Pulmonary artery endothelial cell (primary cell): ENCODE data around the gene RASL10B. TPM values are rescaled to one million over a fixed set of nuclear protein-coding genes. Genes with fewer than 3 reads are reported as not detected.

Experiments
- total RNA-seq: library from RNA; depleted of rRNA; stranded (reverse); fragments of >200 nt; gene quantifications from 2 replicates; pipeline ENCODE4 v1.2.3, GENCODE V29; 2014

RASL10B gene
- total RNA-seq, 1 donor from 2014 or later = 0.20 TPM

Other genes with a start within 250 kb of the RASL10B start
- gene SLFN12L, start 194.0 kb upstream of the RASL10B start, total RNA-seq = 0.04 and 0.07 TPM in 2 replicates
- not detected in 2 replicates for gene SLFN14, start 170.8 kb upstream of the RASL10B start, total RNA-seq
- gene PEX12, start 153.1 kb upstream of the RASL10B start, total RNA-seq = 2.4 and 3.1 TPM in 2 replicates
- 102 TPM in 2 replicates for gene AP2B1, start 144.3 kb upstream of the RASL10B start, total RNA-seq
- gene GAS2L2, start 21.6 kb downstream of the RASL10B start, total RNA-seq = not detected in 2 replicates
- gene C17orf50, start 29.2 kb downstream of the RASL10B start, total RNA-seq = not detected in 2 replicates
- 4.3 and 7.2 TPM in 2 replicates for gene MMP28, start 64.0 kb downstream of the RASL10B start, total RNA-seq
- 97.9 and 135 TPM in 2 replicates for gene TAF15, start 77.8 kb downstream of the RASL10B start, total RNA-seq
- gene HEATR9, start 137.3 kb downstream of the RASL10B start, total RNA-seq = not detected in 2 replicates
- 0.13 TPM in 1 of 2 replicates, not detected in the other for gene CCL5, start 148.7 kb downstream of the RASL10B start, total RNA-seq
- 0.26 and 0.35 TPM in 2 replicates for gene RDM1, start 199.1 kb downstream of the RASL10B start, total RNA-seq
- not detected in 2 replicates for gene LYZL6, start 212.1 kb downstream of the RASL10B start, total RNA-seq
- 0.46 and 0.85 TPM in 2 replicates for gene CCL16, start 249.9 kb downstream of the RASL10B start, total RNA-seq